IMR-90 (cell line): ENCODE results near the gene SPHK1. TPM values are rescaled to one million over a fixed set of nuclear protein-coding genes. Genes with fewer than 3 reads are reported as not detected.

Source experiments
- ATAC-seq: fragments of 200-7000 bp; cut with Tn5 transposase; 2 replicates; pipeline ENCODE4 v1.9.1; 2020; ENCODE audit warnings: low read depth, mild to moderate bottlenecking, moderate library complexity
- BruUV-seq: library from RNA; stranded (reverse); fragments of 400-500 nt; replicated peaks from 2 replicates; lab custom pipeline; 2021; lab: Mats Ljungman, UMichigan
- CTCF ChIA-PET: fragments of 300-600 bp; formaldehyde crosslinking; extraction: SDS; loops from one replicate; lab custom pipeline; 2021; ENCODE audit warnings: antibody characterized with exemption; lab: Yijun Ruan, JAX
- POLR2A ChIA-PET: fragments of 300-600 bp; sonication (Branson Sonifier 250); formaldehyde crosslinking; loops from one replicate; lab custom pipeline; 2022; ENCODE audit warnings: antibody characterized with exemption; ENCODE audit not compliant: unreplicated experiment; lab: Charles Lee
- DNase-seq: peaks from one replicate; pipeline ENCODE4 v3.0.0; 2013
- H2AFZ ChIP-seq: replicated peaks from 2 replicates; pipeline ENCODE3; 2013; ENCODE audit warnings: low read length, mild to moderate bottlenecking; ENCODE audit not compliant: poor library complexity
- H2AK5ac ChIP-seq: 2 replicates; pipeline ENCODE4 v1.6.1; 2013; ENCODE audit warnings: low read depth, low read length, inconsistent platforms
- H2AK9ac ChIP-seq: replicated peaks from 2 replicates; pipeline ENCODE3; 2013; ENCODE audit warnings: mild to moderate bottlenecking, low read depth, low read length, moderate library complexity; ENCODE audit not compliant: poor library complexity
- H2BK120ac ChIP-seq: 2 replicates; pipeline ENCODE4 v1.6.1; 2013; ENCODE audit warnings: low read depth, low read length, inconsistent platforms
- H2BK15ac ChIP-seq: 3 replicates; pipeline ENCODE4 v1.6.1; 2013; ENCODE audit warnings: low read depth, low read length, inconsistent platforms
- H2BK20ac ChIP-seq: 2 replicates; pipeline ENCODE4 v1.6.1; 2013; ENCODE audit warnings: low read depth, mild to moderate bottlenecking, inconsistent platforms, low read length, moderate library complexity
- H2BK5ac ChIP-seq: 2 replicates; pipeline ENCODE4 v1.6.1; 2013; ENCODE audit warnings: mild to moderate bottlenecking, low read depth, low read length, inconsistent platforms; ENCODE audit not compliant: poor library complexity, severe bottlenecking
- H3K14ac ChIP-seq: replicated peaks from 2 replicates; pipeline ENCODE4 v1.6.1; 2013; ENCODE audit warnings: low read depth, low read length, inconsistent platforms
- H3K18ac ChIP-seq: 2 replicates; pipeline ENCODE4 v1.6.1; 2013; ENCODE audit warnings: low read depth, low read length, control low read depth
- H3K23ac ChIP-seq: 2 replicates; pipeline ENCODE4 v1.6.1; 2013; ENCODE audit warnings: low read depth, low read length, inconsistent platforms
- H3K27ac ChIP-seq: 2 replicates; pipeline ENCODE4 v1.5.1; 2013; ENCODE audit warnings: mild to moderate bottlenecking, control low read depth, low read length; ENCODE audit not compliant: insufficient read depth
- H3K27me3 ChIP-seq: 2 replicates; pipeline ENCODE4 v1.6.1; 2013; ENCODE audit warnings: low read length; ENCODE audit not compliant: control insufficient read depth, insufficient read depth
- H3K36me3 ChIP-seq: 2 replicates; pipeline ENCODE4 v1.6.1; 2013; ENCODE audit warnings: low read length, mixed read lengths; ENCODE audit not compliant: control insufficient read depth, insufficient read depth
- H3K4ac ChIP-seq: 2 replicates; pipeline ENCODE4 v1.6.1; 2013; ENCODE audit warnings: low read depth, low read length, inconsistent platforms
- H3K4me1 ChIP-seq: 2 replicates; pipeline ENCODE4 v1.6.1; 2013; ENCODE audit warnings: low read length, mixed read lengths; ENCODE audit not compliant: control insufficient read depth, insufficient read depth
- H3K4me2 ChIP-seq: 2 replicates; pipeline ENCODE4 v1.6.1; 2013; ENCODE audit warnings: low read depth, mild to moderate bottlenecking, control low read depth, low read length, moderate library complexity
- H3K4me3 ChIP-seq: 2 replicates; pipeline ENCODE4 v1.5.1; 2013; ENCODE audit warnings: low read depth, mild to moderate bottlenecking, control low read depth, low read length, moderate library complexity; ENCODE audit not compliant: insufficient read depth
- H3K56ac ChIP-seq: 2 replicates; pipeline ENCODE4 v1.6.1; 2013; ENCODE audit warnings: low read length, inconsistent platforms; ENCODE audit not compliant: insufficient read depth; ENCODE audit errors: extremely low read depth
- H3K79me1 ChIP-seq, 2 experiments: 2 replicates each; pipeline ENCODE4 v1.6.1; 2013; ENCODE audit warnings: low read length in 2 of 2, inconsistent platforms in 1 of 2, low read depth in 1 of 2
- H3K9ac ChIP-seq: 2 replicates; pipeline ENCODE4 v1.6.1; 2013; ENCODE audit warnings: low read depth, low read length, control low read depth
- H3K9me1 ChIP-seq: 2 replicates; pipeline ENCODE4 v1.6.1; 2013; ENCODE audit warnings: low read length, inconsistent platforms; ENCODE audit not compliant: insufficient read depth
- H3K9me3 ChIP-seq: 2 replicates; pipeline ENCODE4 v1.6.1; 2013; ENCODE audit warnings: low read length; ENCODE audit not compliant: control insufficient read depth, insufficient read depth
- H4K20me1 ChIP-seq: 2 replicates; pipeline ENCODE4 v1.6.1; 2013; ENCODE audit warnings: low read length, inconsistent platforms; ENCODE audit not compliant: insufficient read depth
- H4K5ac ChIP-seq: 2 replicates; pipeline ENCODE4 v1.6.1; 2013; ENCODE audit warnings: mild to moderate bottlenecking, low read depth, low read length, control low read depth
- H4K8ac ChIP-seq, 2 experiments: 2 replicates each; pipeline ENCODE4 v1.6.1; 2013; ENCODE audit warnings: low read depth in 2 of 2, low read length in 2 of 2, control low read depth in 1 of 2, inconsistent platforms in 1 of 2
- H4K91ac ChIP-seq: 2 replicates; pipeline ENCODE4 v1.6.1; 2013; ENCODE audit warnings: low read depth, low read length, inconsistent platforms; ENCODE audit not compliant: insufficient read depth
- BHLHE40 ChIP-seq: fragments of 150-350 bp; IDR thresholded peaks from 2 replicates; pipeline ENCODE4 v1.6.1; 2016; ENCODE audit warnings: mild to moderate bottlenecking, low read depth, low read length
- CEBPB ChIP-seq: IDR thresholded peaks from 2 replicates; pipeline ENCODE4 v1.6.1; 2012; ENCODE audit warnings: low read depth, low read length, improper control_type of control experiment
- CHD1 ChIP-seq: IDR thresholded peaks from 2 replicates; pipeline ENCODE4 v1.6.1; 2012; ENCODE audit warnings: low read depth, low read length, improper control_type of control experiment
- CTCF ChIP-seq: conservative IDR thresholded peaks from 2 replicates; pipeline ENCODE4 v1.5.1; 2012; ENCODE audit warnings: mild to moderate bottlenecking, low read depth, low read length, improper control_type of control experiment
- ELK1 ChIP-seq: fragments of 150-350 bp; IDR thresholded peaks from 2 replicates; pipeline ENCODE4 v1.6.1; 2016; ENCODE audit warnings: low read depth, mild to moderate bottlenecking, low read length, moderate library complexity, borderline replicate concordance
- FOS ChIP-seq: fragments of 150-350 bp; IDR thresholded peaks from 2 replicates; pipeline ENCODE4 v1.6.1; 2016; ENCODE audit warnings: low read depth, low read length
- MAFK ChIP-seq: IDR thresholded peaks from 2 replicates; pipeline ENCODE4 v1.6.1; 2012; ENCODE audit warnings: low read depth, low read length, improper control_type of control experiment
- MAZ ChIP-seq: IDR thresholded peaks from 2 replicates; pipeline ENCODE4 v1.6.1; 2012; ENCODE audit warnings: low read depth, mild to moderate bottlenecking, low read length, improper control_type of control experiment, moderate library complexity, borderline replicate concordance
- MXI1 ChIP-seq: IDR thresholded peaks from 2 replicates; pipeline ENCODE4 v1.6.1; 2012; ENCODE audit warnings: low read depth, mild to moderate bottlenecking, low read length, moderate library complexity, borderline replicate concordance
- NFE2L2 ChIP-seq: fragments of 150-350 bp; IDR thresholded peaks from 2 replicates; pipeline ENCODE4 v1.6.1; 2016; ENCODE audit warnings: low read depth, mild to moderate bottlenecking, low read length
- POLR2A ChIP-seq: IDR thresholded peaks from 2 replicates; pipeline ENCODE4 v1.6.1; 2012; ENCODE audit warnings: mild to moderate bottlenecking, low read depth, low read length
- RAD21 ChIP-seq: IDR thresholded peaks from 2 replicates; pipeline ENCODE4 v1.6.1; 2012; ENCODE audit warnings: low read length, improper control_type of control experiment
- RCOR1 ChIP-seq: IDR thresholded peaks from 2 replicates; pipeline ENCODE4 v1.6.1; 2012; ENCODE audit warnings: mild to moderate bottlenecking, low read length, improper control_type of control experiment; ENCODE audit not compliant: insufficient replicate concordance
- SMC3 ChIP-seq: fragments of 150-350 bp; IDR thresholded peaks from 2 replicates; pipeline ENCODE4 v1.6.1; 2016; ENCODE audit warnings: low read depth, mild to moderate bottlenecking, antibody characterized with exemption, low read length, moderate library complexity
- WGBS, 2 experiments: methylation state at CpG; one replicate each; pipeline versions ENCODE4 v1.1.5 to v1.1.7; 2013; ENCODE audit warnings: missing lambda C conversion rate in 2 of 2; ENCODE audit not compliant: insufficient read length in 1 of 2; ENCODE audit errors: extremely low coverage in 2 of 2; 5-methylcytosine and 5-hydroxymethylcytosine counted together
- dilution Hi-C: fragments of 300-500 bp; cut with HindIII; formaldehyde crosslinking; loops from one replicate; pipeline ENCODE4 v1.14.3; 2018; ENCODE audit warnings: low sequenced_read_pairs; ENCODE audit not compliant: unreplicated experiment
- in situ Hi-C: fragments of 300-500 bp; cut with MboI; formaldehyde crosslinking; loops from 3 replicates; pipeline ENCODE4 v1.14.3; 2019; ENCODE audit warnings: low sequenced_read_pairs, inconsistent platforms, mixed read lengths
- intact Hi-C: fragments of 100-400 bp; cut with micrococcal nuclease; formaldehyde crosslinking; loops from 2 replicates; pipeline ENCODE4 v1.10.0; 2022
- polyA plus RNA-seq, 3 experiments: library from polyadenylated mRNA; depleted of rRNA; stranded (reverse); fragments of >200 nt; gene quantifications; 2 replicates each; pipeline ENCODE4 v1.2.3, GENCODE V29; 2012; ENCODE audit warnings: low replicate concordance in 1 of 3
- total RNA-seq: library from RNA; depleted of rRNA; stranded (reverse); fragments of >200 nt; gene quantifications from 2 replicates; pipeline ENCODE4 v1.2.3, GENCODE V29; 2012

The SPHK1 gene
- total and polyA plus RNA-seq, 2 of the 4 experiments (the other 2 are of a cell fraction): 44.4 to 82.7 TPM

- H2AFZ ChIP-seq: peak overlapping the region; percentile 89
- intact Hi-C loops: no loop called here
- WGBS, 2 experiments: 0% methylated on average over 33 of the region's 80 CpGs; no CpG with 5 or more reads in 1 of the 2 experiments
- TF ChIP-seq MXI1: no peak
- 0 out of 2 replicates have a peak, but pooled peaks have one; percentile 2 for TF ChIP-seq SMC3
- peak; percentile 86 for TF ChIP-seq POLR2A
- TF ChIP-seq ELK1: no peak
- TF ChIP-seq CHD1: no peak
- TF ChIP-seq NFE2L2: no peak
- TF ChIP-seq MAZ: peak; percentile 93
- TF ChIP-seq MAFK: no peak
- peak; percentile 74 for TF ChIP-seq FOS
- no peak for TF ChIP-seq CTCF
- peak; percentile 26; the same call in 1 of the 2 replicates for TF ChIP-seq BHLHE40
- TF ChIP-seq CEBPB: no peak
- peak; percentile 16 for TF ChIP-seq RCOR1
- TF ChIP-seq RAD21: no peak
Measured at GRCh38 chr17:76382803-76383545, 1.4 kb upstream of the SPHK1 start.

More at GRCh38 chr17:76382803-76383545, 1.4 kb upstream of the SPHK1 start:
- dilution Hi-C loops (no loop called here), in situ Hi-C loops (no loop called here)
- H2BK20ac ChIP-seq: peak overlapping the region; percentile 85; the same call in 1 of the 2 replicates
- peak overlapping the region; percentile 60 for H3K9ac ChIP-seq
- DNase-seq (peak; percentile 78), ATAC-seq (peak; percentile 21)
- H3K27me3 ChIP-seq: no peaks in the 10 kb centered on the region
- H2BK15ac ChIP-seq: peak overlapping the region; percentile 91; the same call in 2 of the 3 replicates
- H3K4me3 ChIP-seq: peak overlapping the region; percentile 80
- H2BK5ac ChIP-seq: peak overlapping the region; percentile 81
- H3K56ac ChIP-seq: peak overlapping the region; percentile 76
- H2AK5ac ChIP-seq: peak overlapping the region; percentile 96
- peak overlapping the region; percentile 98 for H3K4me2 ChIP-seq
- H3K4ac ChIP-seq: peak overlapping the region; percentile 95
- H4K5ac ChIP-seq: peak overlapping the region; percentile 37; the same call in 1 of the 2 replicates
- peak overlapping the region; percentile 66 for H3K27ac ChIP-seq
- H4K8ac ChIP-seq: peak overlapping the region; percentile 95 to 97
- H3K36me3 ChIP-seq: peaks cover 11% of the 10 kb centered on the region
- H4K20me1 ChIP-seq: peaks cover 22% of the 10 kb centered on the region
- H3K14ac ChIP-seq: peak overlapping the region; percentile 84
- peak overlapping the region; percentile 19 for H3K18ac ChIP-seq
- H2BK120ac ChIP-seq: peak overlapping the region; percentile 92; the same call in 1 of the 2 replicates
- H3K9me3 ChIP-seq: no peaks in the 10 kb centered on the region
- H4K91ac ChIP-seq: peak overlapping the region; percentile 96
- POLR2A ChIA-PET: no interaction called here
- peak overlapping the region; percentile 96 for H3K23ac ChIP-seq
- peaks cover 14% of the 10 kb centered on the region for H3K4me1 ChIP-seq
- CTCF ChIA-PET: interaction anchor here (2.2 kb wide), 1 partner anchor 13 kb away, joined by 12 read pairs; no protein-coding TSS in a partner anchor
- peak overlapping the region; percentile 83 for H2AK9ac ChIP-seq
- BruUV-seq: no TSS peak
- H3K79me1 ChIP-seq: peaks cover 19 to 69% of the 10 kb centered on the region in 2 experiments
- H3K9me1 ChIP-seq: peaks cover 9% of the 10 kb centered on the region
